GM23248 (cell line): ENCODE measurements around the gene FHDC1. TPM values are rescaled to one million over a fixed set of nuclear protein-coding genes. Genes with fewer than 3 reads are reported as not detected.

ENCODE experiments used
- DNase-seq: peaks from one replicate; pipeline ENCODE4 v3.0.0-alpha.2; 2015
- H2AFZ ChIP-seq: fragments of 200-600 bp; sonication (generic); 2 replicates; pipeline ENCODE4 v1.6.1; 2016; ENCODE audit warnings: antibody characterized with exemption
- H3F3A ChIP-seq: fragments of 200-600 bp; sonication (generic); 2 replicates; pipeline ENCODE4 v1.6.1; 2016; ENCODE audit warnings: mild to moderate bottlenecking, antibody characterized with exemption, mixed run types; ENCODE audit not compliant: insufficient read depth
- H3K27ac ChIP-seq: fragments of 200-600 bp; sonication (generic); 2 replicates; pipeline ENCODE4 v1.5.1; 2016; ENCODE audit warnings: mild to moderate bottlenecking
- H3K27me3 ChIP-seq: fragments of 200-600 bp; sonication (generic); replicated peaks from 2 replicates; pipeline ENCODE4 v1.6.1; 2016; ENCODE audit warnings: mild to moderate bottlenecking; ENCODE audit not compliant: insufficient read depth
- H3K36me3 ChIP-seq: fragments of 200-600 bp; sonication (generic); 2 replicates; pipeline ENCODE4 v1.6.1; 2016; ENCODE audit warnings: low read depth, mild to moderate bottlenecking
- H3K4me1 ChIP-seq: fragments of 200-600 bp; sonication (generic); 2 replicates; pipeline ENCODE4 v1.6.1; 2016; ENCODE audit warnings: mild to moderate bottlenecking; ENCODE audit not compliant: insufficient read depth
- H3K4me2 ChIP-seq: fragments of 200-600 bp; sonication (generic); one replicate; pipeline ENCODE4 v1.6.1; 2016; ENCODE audit warnings: mild to moderate bottlenecking; ENCODE audit not compliant: unreplicated experiment
- H3K4me3 ChIP-seq: fragments of 200-600 bp; sonication (generic); 2 replicates; pipeline ENCODE4 v1.5.1; 2016; ENCODE audit warnings: mild to moderate bottlenecking
- H3K79me2 ChIP-seq: fragments of 200-600 bp; sonication (generic); 2 replicates; pipeline ENCODE4 v1.6.1; 2016; ENCODE audit warnings: mild to moderate bottlenecking; ENCODE audit not compliant: insufficient read depth
- H3K9ac ChIP-seq: fragments of 200-600 bp; sonication (generic); 2 replicates; pipeline ENCODE4 v1.6.1; 2016; ENCODE audit warnings: mild to moderate bottlenecking
- H3K9me2 ChIP-seq: fragments of 200-600 bp; sonication (generic); 2 replicates; pipeline ENCODE4 v1.6.1; 2016; ENCODE audit warnings: mixed run types, mild to moderate bottlenecking, moderate library complexity; ENCODE audit not compliant: insufficient read depth
- H3K9me3 ChIP-seq: fragments of 200-600 bp; sonication (generic); one replicate; pipeline ENCODE4 v1.6.1; 2017; ENCODE audit warnings: low read depth
- H4K20me1 ChIP-seq: fragments of 200-600 bp; sonication (generic); 2 replicates; pipeline ENCODE4 v1.6.0; 2016; ENCODE audit not compliant: insufficient read depth
- EZH2 ChIP-seq: fragments of 200-600 bp; sonication (generic); IDR thresholded peaks from 2 replicates; pipeline ENCODE4 v1.6.1; 2018; ENCODE audit warnings: antibody characterized with exemption, mild to moderate bottlenecking; ENCODE audit not compliant: insufficient read depth, poor library complexity, severe bottlenecking
- EZH2phosphoT487 ChIP-seq: fragments of 200-600 bp; sonication (generic); IDR thresholded peaks from 2 replicates; pipeline ENCODE4 v1.6.1; 2018; ENCODE audit warnings: antibody characterized with exemption, moderate library complexity, mild to moderate bottlenecking, low read depth; ENCODE audit not compliant: insufficient read depth
- WGBS, 2 experiments: methylation state at CpG; one replicate each; pipeline ENCODE4 v1.1.6; 2015 to 2017; ENCODE audit warnings: low lambda C conversion rate in 2 of 2, low coverage in 1 of 2; ENCODE audit errors: missing lambda C conversion rate in 2 of 2; 5-methylcytosine and 5-hydroxymethylcytosine counted together
- in situ Hi-C: fragments of 300-500 bp; cut with MboI; formaldehyde crosslinking; loops from 2 replicates; pipeline ENCODE4 v1.15.0; 2020
- polyA plus RNA-seq: library from polyadenylated mRNA; unstranded; fragments of >200 nt; fragmentation: Nextera tagmentation; extraction: Ambion mirVana; gene quantifications from 2 replicates; pipeline ENCODE4 v1.2.1, GENCODE V29; 2016
- total RNA-seq: library from RNA; depleted of rRNA; stranded (reverse); fragments of >200 nt; shearing (Covaris generic); gene quantifications from 2 replicates; pipeline ENCODE4 v1.2.3, GENCODE V29; 2014

Gene FHDC1
- total and polyA plus RNA-seq, 2 experiments from 2014 or later, result 0.22 to 0.51 TPM

- H3K27ac ChIP-seq, result no peak overlapping the region
- H3K9me2 ChIP-seq, result no peaks in the 10 kb centered on the region
- in situ Hi-C loops, result no loop called here
- WGBS, 2 experiments, result 51 to 59% methylated on average over 5 of the region's 5 CpGs
- H2AFZ ChIP-seq, result no peak overlapping the region
- no peaks in the 10 kb centered on the region for H3K9me3 ChIP-seq
- H3K27me3 ChIP-seq, result 0 out of 2 replicates have a peak, but pooled peaks cover 21% of the 10 kb centered on the region
- H3K4me2 ChIP-seq, result no peak overlapping the region
- no peak overlapping the region for H3K9ac ChIP-seq
- no peak for DNase-seq
- H4K20me1 ChIP-seq, result no peaks in the 10 kb centered on the region
- no peak overlapping the region for H3K4me3 ChIP-seq
- no peaks in the 10 kb centered on the region for H3K4me1 ChIP-seq
- no peaks in the 10 kb centered on the region for H3K36me3 ChIP-seq
- TF ChIP-seq EZH2phosphoT487, result no peak
- TF ChIP-seq EZH2, result no peak
- no peaks in the 10 kb centered on the region for H3K79me2 ChIP-seq
- no peaks in the 10 kb centered on the region for H3F3A ChIP-seq
Measured at GRCh38 chr4:153001626-153002025, 65.5 kb downstream of the FHDC1 start.

DNA sequence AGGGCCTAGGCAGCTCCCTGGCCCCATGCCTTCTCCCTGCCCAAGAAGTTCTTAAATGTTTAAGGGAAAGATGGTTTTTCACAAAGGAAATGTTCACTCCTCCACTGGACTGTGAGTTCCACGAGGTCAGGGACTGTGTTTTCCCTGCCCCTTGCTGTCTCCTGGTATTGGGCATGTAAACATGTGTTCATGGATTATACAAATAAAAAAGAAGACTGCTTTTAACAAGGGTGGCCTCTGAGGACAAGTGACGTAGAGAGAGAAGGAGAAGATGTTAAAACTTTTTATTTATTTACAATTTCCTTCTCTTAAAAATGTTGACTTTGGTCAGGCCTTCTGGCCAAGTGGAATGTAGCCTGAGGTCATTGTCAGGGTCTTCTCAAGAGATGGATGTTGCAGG, 66.0 kb downstream of the FHDC1 start:
- no peaks in the 10 kb centered on the region for H3F3A ChIP-seq
- 25 to 28% methylated on average over 2 of the region's 2 CpGs for WGBS, 2 experiments

GRCh38 chr4:153004081-153004850, 68.1 kb downstream of the FHDC1 start:
- H3K9me2 ChIP-seq, result no peaks in the 10 kb centered on the region
- H3K36me3 ChIP-seq, result no peaks in the 10 kb centered on the region
- no peak overlapping the region for H3K4me2 ChIP-seq
- no peaks in the 10 kb centered on the region for H4K20me1 ChIP-seq
- no peak overlapping the region for H3K9ac ChIP-seq
- no peaks in the 10 kb centered on the region for H3K4me1 ChIP-seq
- H3F3A ChIP-seq, result no peaks in the 10 kb centered on the region
- TF ChIP-seq EZH2phosphoT487, result no peak
- no peak for TF ChIP-seq EZH2
- 0 out of 2 replicates have a peak, but pooled peaks cover 29% of the 10 kb centered on the region for H3K27me3 ChIP-seq
- no peak overlapping the region for H3K4me3 ChIP-seq
- no peak overlapping the region for H2AFZ ChIP-seq
- H3K79me2 ChIP-seq, result no peaks in the 10 kb centered on the region
- no peak overlapping the region for H3K27ac ChIP-seq
- no peaks in the 10 kb centered on the region for H3K9me3 ChIP-seq
- in situ Hi-C loops, result no loop called here
- DNase-seq, result no peak
- 54 to 56% methylated on average over 6 of the region's 6 CpGs for WGBS, 2 experiments

More for the DNA sequence above, 66.0 kb downstream of the FHDC1 start:
- Histone ChIP-seq H3K79me2 (no peaks in the 10 kb centered on the region), H3K9ac (no peak overlapping the region), H3K27me3 (0 out of 2 replicates have a peak, but pooled peaks cover 23% of the 10 kb centered on the region), H4K20me1 (no peaks in the 10 kb centered on the region), H3K9me2 (no peaks in the 10 kb centered on the region), H3K4me1 (no peaks in the 10 kb centered on the region), H3K27ac (no peak overlapping the region), H3K36me3 (no peaks in the 10 kb centered on the region), H3K4me3 (no peak overlapping the region), H2AFZ (no peak overlapping the region), H3K9me3 (no peaks in the 10 kb centered on the region), H3K4me2 (no peak overlapping the region)
- TF ChIP-seq EZH2 (no peak), EZH2phosphoT487 (no peak)
- in situ Hi-C loops, result no loop called here
- no peak for DNase-seq

DNA sequence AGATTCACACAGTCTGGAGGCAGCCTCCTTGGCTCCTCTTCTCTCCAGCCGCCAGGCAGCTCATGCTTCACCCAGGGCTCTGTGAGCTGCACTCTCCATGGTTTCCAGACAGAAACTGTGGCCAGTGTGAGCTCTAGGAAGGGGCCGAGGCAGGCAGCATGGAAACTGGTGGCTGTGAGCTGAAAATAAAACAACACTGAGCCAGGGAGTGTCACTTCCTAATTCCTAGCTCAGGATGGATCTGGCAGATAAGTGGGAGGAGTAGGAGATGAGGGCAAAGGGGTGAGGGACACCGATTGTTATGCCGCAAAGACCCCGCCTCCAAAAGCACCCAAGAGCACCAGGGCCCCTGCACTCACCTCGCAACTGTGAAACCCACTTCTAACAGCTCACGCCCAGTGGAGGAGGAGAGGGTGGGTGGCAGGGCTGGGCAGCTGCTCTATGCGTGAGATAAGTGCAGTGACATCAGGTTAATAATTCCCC, 69.8 kb downstream of the FHDC1 start:
- Histone ChIP-seq H3K4me1 (no peaks in the 10 kb centered on the region), H3K36me3 (no peaks in the 10 kb centered on the region), H2AFZ (no peak overlapping the region), H3K9me2 (no peaks in the 10 kb centered on the region), H3K9ac (no peak overlapping the region), H4K20me1 (no peaks in the 10 kb centered on the region), H3K79me2 (no peaks in the 10 kb centered on the region), H3K27me3 (0 out of 2 replicates have a peak, but pooled peaks cover 29% of the 10 kb centered on the region), H3K4me2 (no peak overlapping the region), H3F3A (no peaks in the 10 kb centered on the region), H3K9me3 (no peaks in the 10 kb centered on the region), H3K4me3 (no peak overlapping the region), H3K27ac (no peak overlapping the region)
- WGBS, 2 experiments, result 49 to 50% methylated on average over 8 of the region's 8 CpGs
- in situ Hi-C loops, result no loop called here
- TF ChIP-seq EZH2 (no peak), EZH2phosphoT487 (no peak)
- peak; percentile 8 for DNase-seq
